Choroid plexus epithelial cell (primary cell): ENCODE results near the gene MCM9.

Experiments used
- DNase-seq: peaks from one replicate; pipeline ENCODE4 v3.0.0-alpha.2; 2010; ENCODE audit warnings: low read depth
- H3K4me3 ChIP-seq: 2 replicates; pipeline ENCODE4 v1.5.1; 2011; ENCODE audit warnings: low read depth, mild to moderate bottlenecking, control low read depth, low read length, moderate library complexity
- CTCF ChIP-seq: conservative IDR thresholded peaks from 2 replicates; pipeline ENCODE4 v1.5.1; 2011; ENCODE audit warnings: low read depth, mild to moderate bottlenecking, control low read depth, inconsistent platforms, low read length, moderate library complexity

MCM9 gene

GRCh38 chr6:118905084-118905483 lies 29.9 kb downstream of the MCM9 start:
- no peak for DNase-seq
- no peak for TF ChIP-seq CTCF
- no peak overlapping the region for H3K4me3 ChIP-seq

GRCh38 chr6:118903691-118904090 lies 31.3 kb downstream of the MCM9 start:
- no peak for TF ChIP-seq CTCF
- no peak for DNase-seq
- no peak overlapping the region for H3K4me3 ChIP-seq

GRCh38 chr6:118903138-118903537 lies 31.8 kb downstream of the MCM9 start:
- no peak for DNase-seq
- no peak overlapping the region for H3K4me3 ChIP-seq
- no peak for TF ChIP-seq CTCF

- TF ChIP-seq CTCF, result no peak
- DNase-seq, result peak; percentile 54
- H3K4me3 ChIP-seq, result no peak overlapping the region
These were observed 32.2 kb downstream of the MCM9 start for GRCh38 chr6:118902726-118903125.

GRCh38 chr6:118899948-118900347 lies 35.0 kb downstream of the MCM9 start:
- TF ChIP-seq CTCF, result no peak
- H3K4me3 ChIP-seq, result no peak overlapping the region
- no peak for DNase-seq

- DNase-seq, result no peak
- H3K4me3 ChIP-seq, result no peak overlapping the region
These were observed 37.6 kb downstream of the MCM9 start for GRCh38 chr6:118897386-118897785.

More at GRCh38 chr6:118897386-118897785, 37.6 kb downstream of the MCM9 start:
- no peak for TF ChIP-seq CTCF
